OCI-LY1 (cell line): ENCODE measurements around the gene P3R3URF.

Experiments used
- H2AFZ ChIP-seq: fragments of 200-600 bp; sonication (generic), shearing (Covaris generic); 2 replicates; pipeline ENCODE4 v1.6.0; 2014; ENCODE audit warnings: antibody characterized with exemption, mild to moderate bottlenecking, low read length
- H3F3A ChIP-seq: fragments of 200-600 bp; sonication (generic), shearing (Covaris generic); 2 replicates; pipeline ENCODE4 v1.6.0; 2014; ENCODE audit warnings: mild to moderate bottlenecking, antibody characterized with exemption, low read length, moderate library complexity; ENCODE audit not compliant: insufficient read depth
- H3K27ac ChIP-seq: fragments of 200-600 bp; sonication (generic); 2 replicates; pipeline ENCODE4 v1.5.1; 2014; ENCODE audit warnings: low read length, mixed run types, mild to moderate bottlenecking, low read depth; ENCODE audit not compliant: poor library complexity, severe bottlenecking
- H3K27me3 ChIP-seq: fragments of 200-600 bp; sonication (generic); 2 replicates; pipeline ENCODE4 v1.6.0; 2014; ENCODE audit warnings: antibody characterized with exemption, mild to moderate bottlenecking, low read length, moderate library complexity; ENCODE audit not compliant: insufficient read depth
- H3K36me3 ChIP-seq: fragments of 200-600 bp; sonication (generic); 2 replicates; pipeline ENCODE4 v1.6.1; 2014; ENCODE audit warnings: mild to moderate bottlenecking, antibody characterized with exemption, low read length, moderate library complexity, mixed read lengths; ENCODE audit not compliant: insufficient read depth
- H3K4me1 ChIP-seq: fragments of 200-600 bp; sonication (generic); 2 replicates; pipeline ENCODE4 v1.5.1; 2014; ENCODE audit warnings: mild to moderate bottlenecking, low read length, moderate library complexity; ENCODE audit not compliant: insufficient read depth, severe bottlenecking
- H3K4me2 ChIP-seq: fragments of 200-600 bp; sonication (generic), shearing (Covaris generic); 2 replicates; pipeline ENCODE4 v1.6.1; 2014; ENCODE audit warnings: low read length
- H3K4me3 ChIP-seq: fragments of 200-600 bp; sonication (generic); 2 replicates; pipeline ENCODE4 v1.5.1; 2014; ENCODE audit warnings: low read length, low read depth, mild to moderate bottlenecking, mixed read lengths; ENCODE audit not compliant: poor library complexity, severe bottlenecking
- H3K79me2 ChIP-seq: fragments of 200-600 bp; shearing (Covaris generic); 2 replicates; pipeline ENCODE4 v1.6.1; 2016; ENCODE audit warnings: mixed run types, low read length, mixed read lengths; ENCODE audit not compliant: insufficient read depth
- H3K9ac ChIP-seq: fragments of 200-600 bp; sonication (generic), shearing (Covaris generic); 2 replicates; pipeline ENCODE4 v1.6.1; 2014; ENCODE audit warnings: mild to moderate bottlenecking, low read length, mixed read lengths
- H3K9me2 ChIP-seq: fragments of 200-600 bp; sonication (generic), shearing (Covaris generic); 2 replicates; pipeline ENCODE4 v1.6.1; 2014; ENCODE audit warnings: low read depth, mild to moderate bottlenecking, low read length, mixed read lengths
- H3K9me3 ChIP-seq: fragments of 200-600 bp; shearing (Covaris generic); 2 replicates; pipeline ENCODE4 v1.6.1; 2014; ENCODE audit warnings: low read length, mixed read lengths
- H4K20me1 ChIP-seq: fragments of 200-600 bp; sonication (generic), shearing (Covaris generic); 2 replicates; pipeline ENCODE4 v1.6.0; 2016; ENCODE audit warnings: mild to moderate bottlenecking, low read length; ENCODE audit not compliant: insufficient read depth
- CTCF ChIP-seq: fragments of 200-600 bp; sonication (generic), shearing (Covaris generic); IDR thresholded peaks from 2 replicates; pipeline ENCODE4 v1.5.1; 2017; ENCODE audit warnings: mild to moderate bottlenecking, antibody characterized with exemption, low read length, moderate library complexity, mixed read lengths
- EZH2 ChIP-seq: fragments of 200-600 bp; sonication (generic), shearing (Covaris generic); IDR thresholded peaks from 2 replicates; pipeline ENCODE4 v1.8.0; 2017; ENCODE audit warnings: borderline replicate concordance, mixed run types, mild to moderate bottlenecking, antibody characterized with exemption, low read length, moderate library complexity, mixed read lengths

Gene P3R3URF

GRCh38 chr1:46218443-46218842 lies 42.2 kb upstream of the P3R3URF start:
- Histone ChIP-seq H3K9me3 (no peaks in the 10 kb centered on the region), H3K4me1 (peaks cover 8% of the 10 kb centered on the region), H3K9me2 (no peaks in the 10 kb centered on the region), H4K20me1 (no peaks in the 10 kb centered on the region), H3K27ac (no peak overlapping the region), H2AFZ (no peak overlapping the region), H3K36me3 (no peaks in the 10 kb centered on the region), H3F3A (no peaks in the 10 kb centered on the region), H3K79me2 (no peaks in the 10 kb centered on the region), H3K4me2 (no peak overlapping the region), H3K4me3 (no peak overlapping the region), H3K9ac (no peak overlapping the region), H3K27me3 (no peaks in the 10 kb centered on the region)
- TF ChIP-seq CTCF (no peak), EZH2 (no peak)

GRCh38 chr1:46215504-46215903 lies 39.2 kb upstream of the P3R3URF start:
- Histone ChIP-seq H3K79me2 (no peaks in the 10 kb centered on the region), H3K9me3 (no peaks in the 10 kb centered on the region), H3K4me3 (no peak overlapping the region), H3K27ac (no peak overlapping the region), H3K27me3 (no peaks in the 10 kb centered on the region), H3K9ac (no peak overlapping the region), H3K4me1 (no peaks in the 10 kb centered on the region), H3F3A (no peaks in the 10 kb centered on the region), H2AFZ (no peak overlapping the region), H3K4me2 (no peak overlapping the region), H3K9me2 (no peaks in the 10 kb centered on the region), H3K36me3 (no peaks in the 10 kb centered on the region), H4K20me1 (no peaks in the 10 kb centered on the region)
- TF ChIP-seq CTCF (no peak), EZH2 (no peak)

- no peaks in the 10 kb centered on the region for H4K20me1 ChIP-seq
- H3K36me3 ChIP-seq = no peaks in the 10 kb centered on the region
- H3K27me3 ChIP-seq = no peaks in the 10 kb centered on the region
- H3K9me3 ChIP-seq = no peaks in the 10 kb centered on the region
- H3K79me2 ChIP-seq = no peaks in the 10 kb centered on the region
- H3K9me2 ChIP-seq = no peaks in the 10 kb centered on the region
- H3K27ac ChIP-seq = no peak overlapping the region
- no peak overlapping the region for H2AFZ ChIP-seq
- TF ChIP-seq CTCF = no peak
- TF ChIP-seq EZH2 = no peak
- no peak overlapping the region for H3K4me2 ChIP-seq
- no peaks in the 10 kb centered on the region for H3K4me1 ChIP-seq
- H3K9ac ChIP-seq = no peak overlapping the region
- H3F3A ChIP-seq = no peaks in the 10 kb centered on the region
- H3K4me3 ChIP-seq = no peak overlapping the region
Measured at GRCh38 chr1:46211051-46211450, 34.8 kb upstream of the P3R3URF start.
